ENCODE measurements around the gene KLF1.

The KLF1 gene

DNA sequence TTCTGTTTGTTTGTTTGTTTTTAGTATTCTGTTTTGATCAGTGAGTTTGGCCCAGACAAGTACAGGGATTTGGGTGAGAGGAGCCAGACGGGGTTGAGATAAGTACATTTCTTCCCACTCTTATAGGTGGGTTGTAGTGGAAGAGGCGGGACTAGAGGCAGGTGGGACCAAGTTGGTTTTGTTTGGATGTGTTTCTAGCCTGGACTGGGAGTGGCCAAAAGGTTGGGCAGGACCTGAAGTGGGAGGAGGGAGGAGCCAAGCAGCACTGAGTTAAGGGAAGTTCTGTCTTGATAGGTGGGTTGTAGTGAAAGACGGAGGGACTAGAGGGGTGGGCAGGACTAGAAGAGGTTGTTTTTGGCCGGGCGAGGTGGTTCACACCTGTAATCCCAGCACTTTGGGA, 14.7 kb downstream of the KLF1 start:
- H3K4me3 ChIP-seq (ENCODE audit: low read length): no peak overlapping the region
- DNase-seq (ENCODE audit: low read depth): no peak
- TF ChIP-seq, protein P1, sequence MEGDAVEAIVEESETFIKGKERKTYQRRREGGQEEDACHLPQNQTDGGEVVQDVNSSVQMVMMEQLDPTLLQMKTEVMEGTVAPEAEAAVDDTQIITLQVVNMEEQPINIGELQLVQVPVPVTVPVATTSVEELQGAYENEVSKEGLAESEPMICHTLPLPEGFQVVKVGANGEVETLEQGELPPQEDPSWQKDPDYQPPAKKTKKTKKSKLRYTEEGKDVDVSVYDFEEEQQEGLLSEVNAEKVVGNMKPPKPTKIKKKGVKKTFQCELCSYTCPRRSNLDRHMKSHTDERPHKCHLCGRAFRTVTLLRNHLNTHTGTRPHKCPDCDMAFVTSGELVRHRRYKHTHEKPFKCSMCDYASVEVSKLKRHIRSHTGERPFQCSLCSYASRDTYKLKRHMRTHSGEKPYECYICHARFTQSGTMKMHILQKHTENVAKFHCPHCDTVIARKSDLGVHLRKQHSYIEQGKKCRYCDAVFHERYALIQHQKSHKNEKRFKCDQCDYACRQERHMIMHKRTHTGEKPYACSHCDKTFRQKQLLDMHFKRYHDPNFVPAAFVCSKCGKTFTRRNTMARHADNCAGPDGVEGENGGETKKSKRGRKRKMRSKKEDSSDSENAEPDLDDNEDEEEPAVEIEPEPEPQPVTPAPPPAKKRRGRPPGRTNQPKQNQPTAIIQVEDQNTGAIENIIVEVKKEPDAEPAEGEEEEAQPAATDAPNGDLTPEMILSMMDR (conservative IDR thresholded peaks at IDR 0.05; ENCODE audit: low read depth, low read length): no peak

DNA sequence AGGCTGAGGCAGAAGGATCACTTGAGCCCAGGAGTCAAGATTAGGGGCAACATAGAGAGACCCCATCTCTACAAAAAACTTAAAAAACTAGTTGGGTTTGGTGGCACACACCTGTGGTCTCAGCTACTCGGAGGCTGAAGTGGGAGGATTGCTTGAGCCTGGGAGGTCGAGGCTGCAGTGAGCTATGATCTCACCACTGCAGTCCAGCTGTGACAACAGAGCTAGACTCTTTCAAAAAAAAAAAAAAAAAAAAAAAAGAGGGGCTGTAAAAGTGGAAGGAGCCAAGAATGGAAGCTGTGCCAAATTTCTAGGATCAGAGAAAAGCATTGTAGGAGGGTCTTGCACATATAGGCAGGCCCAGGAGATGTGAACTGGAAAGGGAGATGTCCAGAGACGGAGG, 15.3 kb downstream of the KLF1 start:
- no peak for DNase-seq (ENCODE audit: low read depth)
- TF ChIP-seq, protein P1 (conservative IDR thresholded peaks at IDR 0.05; ENCODE audit: low read depth, low read length): no peak
- no peak overlapping the region for H3K4me3 ChIP-seq (ENCODE audit: low read length)

DNA sequence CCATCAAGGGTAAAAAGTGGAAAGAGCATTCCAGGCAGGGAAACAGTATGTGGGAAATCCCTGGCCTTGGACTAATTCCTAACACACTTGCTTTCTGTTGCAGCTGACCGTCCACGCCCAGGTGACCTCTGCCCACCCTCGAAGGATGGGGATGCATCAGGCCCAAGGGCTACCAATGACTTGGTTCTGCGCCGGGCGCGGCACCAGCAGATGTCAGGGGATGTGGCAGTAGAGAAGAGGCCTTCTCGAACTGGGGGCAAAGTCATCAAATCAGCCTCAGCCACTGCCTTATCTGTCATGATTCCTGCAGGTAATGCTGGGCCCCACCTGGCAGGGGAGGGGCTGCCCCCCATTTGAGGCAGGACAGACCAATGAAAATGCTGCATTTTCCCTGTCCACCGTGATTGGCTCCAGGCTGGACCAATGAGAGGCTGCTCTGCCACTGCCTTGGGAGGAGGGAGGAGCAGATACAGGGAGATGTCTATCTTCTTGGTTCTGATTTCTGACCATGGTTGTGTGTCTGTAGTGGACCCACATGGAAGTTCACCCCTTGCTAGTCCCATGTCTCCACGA, 18.4 kb downstream of the KLF1 start:
- TF ChIP-seq, protein P1 (conservative IDR thresholded peaks at IDR 0.05; ENCODE audit: low read depth, low read length): no peak
- no peak overlapping the region for H3K4me3 ChIP-seq (ENCODE audit: low read length)
- DNase-seq (ENCODE audit: low read depth): no peak

DNA sequence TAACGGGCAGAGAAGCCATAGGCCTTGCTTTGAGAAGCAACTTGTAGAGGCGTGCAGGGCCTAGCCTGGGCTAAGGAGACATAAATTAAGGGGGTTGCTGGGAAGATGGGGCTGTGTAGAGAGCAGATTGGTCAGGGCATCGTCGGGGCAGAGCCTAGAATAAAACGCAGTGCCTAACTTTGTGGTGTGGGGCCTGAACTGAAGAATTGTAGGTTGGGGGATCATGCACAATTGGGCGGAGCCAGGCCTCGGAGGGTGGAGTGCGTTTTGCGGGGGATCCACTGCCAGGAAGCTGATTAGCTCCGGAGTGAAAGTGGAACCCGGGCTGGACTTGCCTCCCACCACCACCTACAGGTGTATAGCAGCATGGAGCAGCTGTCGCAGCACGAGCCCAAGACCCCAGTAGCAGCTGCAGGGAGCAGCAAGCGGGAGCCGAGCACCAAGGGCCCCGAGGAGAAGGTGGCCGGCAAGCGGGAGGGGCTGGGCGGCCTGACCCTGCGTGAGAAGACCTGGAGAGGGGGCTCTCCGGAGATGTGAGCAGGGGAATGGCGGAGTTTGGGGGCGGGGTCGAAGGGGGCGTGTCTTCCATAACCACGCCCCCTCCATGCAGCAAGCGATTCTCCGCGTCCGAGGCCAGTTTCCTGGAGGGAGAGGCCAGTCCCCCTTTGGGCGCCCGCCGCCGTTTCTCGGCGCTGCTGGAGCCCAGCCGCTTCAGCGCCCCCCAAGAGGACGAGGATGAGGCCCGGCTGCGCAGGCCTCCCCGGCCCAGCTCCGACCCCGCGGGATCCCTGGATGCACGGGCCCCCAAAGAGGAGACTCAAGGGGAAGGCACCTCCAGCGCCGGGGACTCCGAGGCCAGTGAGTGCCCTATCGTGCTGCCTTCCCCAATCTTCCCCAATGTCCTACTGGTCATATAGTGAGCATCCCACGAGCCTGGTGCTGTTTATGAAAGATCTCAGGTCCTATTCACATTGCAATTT, 19.6 kb downstream of the KLF1 start:
- peak; percentile 21 for DNase-seq (ENCODE audit: low read depth)
- TF ChIP-seq, protein P1 (conservative IDR thresholded peaks at IDR 0.05; ENCODE audit: low read depth, low read length): no peak

DNA sequence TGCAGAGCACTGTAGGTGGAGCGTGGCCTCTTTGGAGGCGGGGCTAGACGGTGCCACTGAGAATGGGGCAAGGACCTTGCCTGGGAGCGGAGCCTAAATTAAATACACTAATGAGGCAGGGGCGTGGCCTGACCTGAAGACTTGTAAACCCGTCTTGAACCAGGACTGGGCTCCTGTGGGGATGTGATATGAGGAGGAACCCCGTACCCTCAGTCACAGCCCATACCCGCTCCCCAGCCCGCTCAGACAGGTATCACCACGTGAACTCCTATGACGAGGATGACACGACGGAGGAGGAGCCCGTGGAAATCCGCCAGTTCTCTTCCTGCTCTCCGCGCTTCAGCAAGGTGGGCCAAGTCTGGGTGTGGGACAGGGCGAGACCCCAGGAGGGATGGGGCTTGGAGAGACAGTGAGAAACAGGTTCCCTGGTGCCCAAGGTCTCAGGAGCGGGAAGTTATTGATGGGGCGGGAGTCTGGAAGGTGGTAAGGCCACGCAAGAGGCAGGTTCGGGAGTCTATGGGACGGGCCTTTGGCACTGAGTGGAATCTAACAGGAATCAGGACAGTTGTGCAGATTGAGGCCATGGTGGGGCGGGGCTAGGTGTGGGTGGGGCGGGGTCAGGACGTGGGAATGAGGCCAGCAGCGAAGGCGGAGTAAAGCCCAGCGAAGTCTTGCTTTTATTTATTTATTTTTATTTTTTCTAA, 20.4 kb downstream of the KLF1 start:
- TF ChIP-seq, protein P1 (conservative IDR thresholded peaks at IDR 0.05; ENCODE audit: low read depth, low read length): no peak
- DNase-seq (ENCODE audit: low read depth): no peak
- no peak overlapping the region for H3K4me3 ChIP-seq (ENCODE audit: low read length)

More for the DNA sequence above, 19.6 kb downstream of the KLF1 start:
- peak overlapping the region; percentile 62 for H3K4me3 ChIP-seq (ENCODE audit: low read length)

DNA sequence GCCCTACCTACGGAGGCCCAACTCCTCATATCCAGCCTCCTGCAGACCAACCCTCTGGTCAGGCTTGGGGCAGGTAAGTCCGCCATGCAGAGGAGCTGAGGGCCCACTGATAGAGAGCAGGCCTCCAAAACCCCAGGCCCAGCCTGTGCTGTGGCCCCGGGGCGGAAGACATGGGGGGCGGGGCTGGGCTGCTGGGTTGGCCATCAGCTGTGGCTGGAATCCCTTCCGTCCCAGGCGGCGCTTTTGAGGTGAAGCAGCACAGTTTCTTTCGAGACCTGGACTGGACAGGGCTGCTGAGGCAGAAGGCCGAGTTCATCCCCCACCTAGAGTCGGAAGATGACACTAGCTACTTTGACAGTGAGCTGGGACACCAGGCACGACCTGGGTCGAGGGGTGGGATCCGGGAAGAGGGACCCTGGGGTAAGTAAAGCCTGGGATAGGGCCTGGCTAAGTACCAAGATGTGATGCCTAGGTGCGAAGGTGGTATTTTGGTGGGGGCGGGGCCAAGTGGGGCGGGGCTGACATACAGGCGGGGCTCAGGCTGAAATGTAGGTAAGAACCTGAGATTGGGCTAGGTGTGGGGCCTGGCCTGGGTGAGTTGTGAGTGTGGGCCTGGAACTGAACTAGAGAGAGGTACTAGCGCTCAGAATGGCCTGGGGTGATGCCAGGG, 21.1 kb downstream of the KLF1 start:
- no peak overlapping the region for H3K4me3 ChIP-seq (ENCODE audit: low read length)
- TF ChIP-seq, protein P1 (conservative IDR thresholded peaks at IDR 0.05; ENCODE audit: low read depth, low read length): no peak
- no peak for DNase-seq (ENCODE audit: low read depth)

Measured in retinal pigment epithelial cell (primary cell).